ENCODE results near the gene HOXB13.

Gene HOXB13

DNA sequence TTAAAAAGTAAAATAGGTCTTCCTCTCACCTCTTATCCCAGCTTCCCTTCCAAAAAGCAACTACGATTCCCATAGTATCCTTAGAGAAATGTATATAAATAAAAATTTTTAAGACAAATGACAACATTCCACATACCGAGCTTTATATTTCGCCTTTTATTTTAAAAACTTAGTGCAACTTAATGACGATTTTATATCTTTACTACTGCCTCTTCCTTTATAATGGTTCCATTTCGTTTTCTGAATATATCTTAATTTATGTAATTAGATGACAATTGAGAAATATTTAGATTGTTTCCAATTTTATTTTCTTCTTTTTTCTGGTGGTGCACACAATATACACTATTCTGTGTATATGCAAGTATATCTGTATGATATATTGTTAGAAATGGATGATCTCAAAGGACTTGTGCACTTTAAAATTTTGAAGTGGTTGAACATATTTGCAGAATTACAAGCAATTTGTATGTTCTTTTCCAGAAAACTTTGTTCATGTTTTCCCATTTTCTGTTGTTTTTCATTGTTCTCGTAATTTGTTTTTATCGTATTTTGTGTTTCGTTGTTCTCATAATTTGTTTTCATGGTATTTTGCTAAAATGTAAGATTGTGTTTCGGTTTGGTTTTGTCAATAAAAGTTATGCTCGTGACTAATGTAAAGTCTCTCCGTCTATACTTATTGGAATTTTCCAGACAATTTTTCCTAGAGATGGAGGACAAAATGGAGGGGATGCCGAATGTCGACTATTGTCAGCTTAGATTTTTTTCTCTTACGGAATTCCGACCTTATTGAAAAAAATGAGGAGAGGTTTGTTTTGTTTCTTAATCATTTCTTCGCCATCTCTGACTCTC lies 20.4 kb upstream of the HOXB13 start:
- DNase-seq (ENCODE audit: low spot score), result no peak

DNA sequence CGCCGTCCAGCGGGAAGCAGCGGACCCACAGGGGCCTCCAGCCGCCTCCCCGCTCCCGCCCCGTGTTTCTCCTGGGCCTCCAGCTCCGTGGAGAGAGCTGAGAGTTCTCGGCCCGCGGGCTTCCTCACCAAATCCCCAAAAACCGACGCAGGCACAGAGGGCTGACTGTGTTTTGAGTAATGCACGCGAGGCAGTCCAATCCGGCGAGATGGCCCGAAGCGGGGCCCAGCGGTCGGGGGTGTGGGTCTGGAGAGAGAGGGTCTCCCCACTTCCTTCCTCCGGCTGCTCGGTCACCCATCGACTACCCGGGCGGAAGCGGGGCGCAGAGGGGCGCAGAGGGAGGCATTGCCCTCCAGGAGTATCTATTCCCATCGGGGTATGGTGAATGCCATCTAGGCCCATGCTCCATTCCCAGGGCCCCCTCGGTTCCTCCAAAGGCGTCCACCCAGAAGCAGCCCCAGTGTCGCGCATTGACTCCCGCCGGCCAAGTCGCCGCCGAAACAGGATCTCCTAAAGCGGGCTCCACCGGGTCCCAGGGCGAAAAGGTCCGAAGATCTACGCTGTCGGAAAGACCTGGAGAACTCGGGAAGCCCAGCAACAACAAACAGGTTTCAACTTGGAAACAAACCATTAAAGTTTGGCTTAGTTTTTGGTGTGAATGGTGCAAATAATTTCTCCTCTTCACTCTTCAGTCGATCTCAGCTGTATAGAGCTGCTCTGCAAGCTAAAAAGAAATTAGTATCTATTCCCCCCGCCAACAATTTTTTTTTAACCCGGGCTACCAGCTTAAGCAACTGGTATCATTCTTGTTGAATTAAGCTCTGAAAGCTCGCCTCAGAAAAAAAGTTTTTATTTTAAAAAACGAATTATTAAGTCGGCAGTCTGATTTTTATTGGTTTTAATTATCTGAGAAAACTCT lies 19.2 kb upstream of the HOXB13 start:
- no peak for DNase-seq (ENCODE audit: low spot score)

DNA sequence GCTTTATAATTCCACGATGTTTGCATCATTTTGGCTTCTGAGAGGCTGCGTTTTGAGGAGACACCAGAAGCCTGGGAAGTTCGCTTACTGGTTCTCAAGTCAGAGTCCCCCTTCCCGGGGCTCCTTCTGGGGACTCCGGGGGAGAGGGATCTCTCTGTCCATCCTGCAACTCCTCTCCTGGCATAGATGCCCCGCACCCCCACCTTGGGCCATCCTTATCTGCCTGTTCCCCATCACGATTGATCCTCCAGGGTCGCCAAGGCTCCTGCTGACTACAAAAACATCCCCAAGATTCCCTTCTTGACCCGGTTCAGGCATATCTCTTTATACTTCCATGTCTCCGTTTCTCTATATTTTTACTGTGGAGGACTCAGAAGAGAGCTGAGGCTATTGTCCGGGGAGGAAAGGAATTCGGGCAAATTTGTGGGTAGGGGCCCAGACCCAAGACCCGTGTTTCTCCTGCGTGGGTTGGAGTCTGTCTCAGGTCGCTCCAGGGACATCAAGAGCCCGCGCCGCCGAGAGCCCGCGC lies 18.4 kb upstream of the HOXB13 start:
- no peak for DNase-seq (ENCODE audit: low spot score)

DNA sequence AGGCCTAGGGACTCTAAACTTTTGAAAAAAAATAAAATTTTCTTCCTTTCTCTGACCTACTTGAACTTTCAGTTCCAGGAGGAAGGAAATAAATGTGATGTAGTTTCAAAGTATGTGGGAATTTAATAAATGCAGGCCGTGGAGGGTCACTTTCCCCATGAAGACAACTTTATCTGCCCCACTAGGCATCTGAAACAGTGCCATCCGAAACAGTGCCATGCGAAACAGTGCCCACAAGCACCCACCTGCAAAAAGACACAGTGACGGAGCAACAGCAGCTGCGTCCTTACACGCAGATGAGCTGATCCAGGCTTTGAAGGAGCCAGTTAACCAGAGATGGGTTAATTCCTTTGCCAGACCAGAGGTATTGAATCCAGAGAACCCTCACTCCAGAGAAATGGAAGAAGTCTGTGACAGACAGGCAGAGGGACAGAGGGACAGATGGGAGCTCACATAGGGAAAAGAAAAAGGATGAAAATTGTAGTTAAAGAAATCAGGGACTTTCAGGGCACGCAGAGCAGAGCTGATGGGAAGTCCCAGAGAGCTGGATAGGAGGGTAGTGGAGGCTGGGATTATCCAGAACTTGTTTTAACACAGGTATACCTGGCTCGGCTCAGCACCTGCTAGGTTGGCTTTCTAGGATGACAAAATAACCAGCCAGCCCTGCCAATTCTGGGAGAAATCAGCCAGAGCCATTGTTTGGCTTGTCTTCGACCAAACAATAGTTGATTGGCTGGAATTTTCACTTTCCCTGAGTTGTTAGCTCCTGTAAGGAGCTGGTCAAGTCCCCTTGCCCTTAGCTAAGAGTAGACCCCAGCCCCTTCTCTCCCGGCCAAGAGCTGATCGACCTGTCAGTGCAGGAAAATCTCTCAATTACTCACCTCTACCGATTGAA lies 17.1 kb upstream of the HOXB13 start:
- no peak for DNase-seq (ENCODE audit: low spot score)

DNA sequence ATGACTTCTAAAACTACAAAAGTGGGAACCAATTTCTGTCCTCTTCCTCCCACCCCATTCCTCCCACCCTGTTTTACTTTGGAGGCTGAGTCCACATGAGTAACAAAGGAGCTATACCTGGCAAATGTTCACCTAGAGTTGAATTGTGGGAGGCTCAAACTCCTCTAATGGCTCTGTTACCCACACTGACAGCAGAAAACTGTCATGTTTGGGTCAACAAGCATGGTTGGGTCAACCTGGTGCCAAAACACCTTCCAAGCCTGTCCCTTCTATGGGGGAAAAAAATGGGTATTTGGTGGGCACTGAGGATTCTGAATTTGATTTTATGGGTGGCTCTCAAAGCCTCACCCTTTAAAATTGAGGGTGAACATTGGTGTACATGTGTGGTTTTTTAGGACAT lies 12.0 kb upstream of the HOXB13 start:
- no peak for DNase-seq (ENCODE audit: low spot score)

DNA sequence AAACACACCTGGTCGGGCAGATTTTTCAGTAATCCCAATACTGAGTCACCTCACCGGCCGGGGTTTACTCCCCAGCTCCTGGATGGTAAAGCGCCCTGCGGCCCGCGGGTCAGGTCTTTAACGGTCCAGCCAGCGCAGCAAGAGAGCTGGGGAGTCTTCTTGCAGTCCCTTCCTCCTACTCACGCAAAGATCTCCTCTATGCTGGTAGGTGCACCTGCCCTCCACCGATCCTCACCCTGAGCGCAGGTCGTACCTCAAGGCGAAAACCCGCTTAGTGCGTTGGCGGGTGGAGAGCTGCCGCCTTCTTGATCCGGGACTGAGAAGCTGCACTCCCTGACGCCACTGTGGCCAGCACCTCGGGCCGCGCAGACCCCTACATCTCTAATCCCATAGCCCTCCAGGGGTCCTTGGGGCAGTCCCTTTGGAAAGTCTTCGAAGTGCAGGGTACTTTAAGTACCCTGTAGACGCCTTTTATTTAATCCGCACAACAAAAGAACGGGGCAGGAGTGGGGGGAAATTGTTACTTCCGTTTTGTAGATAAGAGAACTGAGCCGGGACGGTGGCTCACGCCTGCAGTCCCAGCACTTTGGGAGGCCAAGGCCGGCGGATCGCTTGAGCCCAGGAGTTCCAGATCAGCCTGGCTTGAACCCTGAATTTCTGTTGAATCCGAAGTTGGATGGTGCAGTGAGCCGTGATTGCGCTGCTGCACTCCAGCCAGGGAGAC lies 10.4 kb upstream of the HOXB13 start:
- DNase-seq (ENCODE audit: low spot score), result no peak

DNA sequence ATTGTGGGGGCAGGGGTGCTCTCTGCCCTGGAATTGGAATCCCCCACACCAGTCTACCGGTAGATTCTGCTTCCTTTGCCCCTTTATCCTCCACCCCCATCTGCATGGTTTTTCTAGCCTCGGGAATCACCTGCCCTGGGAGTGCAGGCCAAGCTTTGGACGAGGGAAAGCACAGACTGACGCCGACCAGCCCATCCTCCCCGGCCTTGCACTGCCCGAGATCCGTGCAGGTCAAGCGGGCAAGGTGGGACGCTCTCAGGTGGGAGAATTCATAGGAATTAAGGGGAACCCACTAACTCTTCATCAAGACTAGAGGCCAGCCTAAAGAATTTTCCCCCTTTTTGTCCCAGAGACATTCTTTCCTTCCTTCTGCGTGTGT lies 9.9 kb upstream of the HOXB13 start:
- DNase-seq (ENCODE audit: low spot score), result no peak

DNA sequence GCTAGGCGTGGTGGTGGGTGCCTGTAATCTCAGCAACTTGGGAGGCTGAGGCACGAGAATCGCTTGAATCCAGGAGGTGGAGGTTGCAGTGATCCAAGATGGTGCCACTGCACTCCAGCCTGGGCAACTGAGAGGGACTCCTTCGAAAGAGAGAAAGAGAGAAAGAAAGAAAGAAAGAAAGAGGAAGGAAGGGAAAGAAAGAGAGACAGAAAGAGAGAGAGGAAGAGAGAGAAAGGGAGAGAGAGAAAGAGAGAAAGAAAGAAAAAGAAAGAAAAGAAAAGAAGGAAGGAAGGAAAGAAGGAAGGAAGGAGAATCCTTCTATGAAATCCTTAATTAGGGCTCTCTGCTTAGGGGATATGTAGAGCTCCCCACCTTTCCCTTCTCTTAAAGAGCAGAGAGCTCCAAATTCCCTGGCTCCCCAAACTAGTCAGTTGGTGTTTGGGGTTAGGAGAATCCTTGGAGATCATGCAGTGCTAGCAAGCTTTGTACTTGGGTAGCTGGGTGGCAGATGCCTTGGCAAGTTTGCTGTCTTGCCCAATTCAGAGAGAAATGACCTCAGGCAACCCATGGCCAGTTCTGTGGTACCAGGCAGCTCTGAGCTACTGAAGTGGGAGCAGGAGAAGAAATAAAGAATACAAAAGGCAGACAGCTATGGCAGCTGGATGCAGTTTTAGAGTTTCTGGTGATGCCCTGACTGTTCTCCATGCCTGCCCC lies 8.9 kb upstream of the HOXB13 start:
- DNase-seq (ENCODE audit: low spot score), result no peak

DNA sequence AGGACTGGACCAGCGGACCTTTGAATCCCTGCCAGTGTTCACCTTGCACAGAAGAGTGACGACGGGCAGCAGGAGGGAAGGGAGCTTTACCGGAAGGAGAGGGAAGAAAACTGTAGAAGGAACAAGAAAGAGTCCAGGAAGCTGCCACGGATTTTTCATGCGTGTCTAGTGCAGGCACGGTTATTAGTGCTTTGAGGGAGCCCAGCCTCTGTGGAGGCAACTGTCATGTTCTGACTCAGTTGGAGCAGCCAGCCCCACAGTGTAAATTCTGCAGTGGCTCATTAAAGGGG lies 6.5 kb upstream of the HOXB13 start:
- no peak for DNase-seq (ENCODE audit: low spot score)

DNA sequence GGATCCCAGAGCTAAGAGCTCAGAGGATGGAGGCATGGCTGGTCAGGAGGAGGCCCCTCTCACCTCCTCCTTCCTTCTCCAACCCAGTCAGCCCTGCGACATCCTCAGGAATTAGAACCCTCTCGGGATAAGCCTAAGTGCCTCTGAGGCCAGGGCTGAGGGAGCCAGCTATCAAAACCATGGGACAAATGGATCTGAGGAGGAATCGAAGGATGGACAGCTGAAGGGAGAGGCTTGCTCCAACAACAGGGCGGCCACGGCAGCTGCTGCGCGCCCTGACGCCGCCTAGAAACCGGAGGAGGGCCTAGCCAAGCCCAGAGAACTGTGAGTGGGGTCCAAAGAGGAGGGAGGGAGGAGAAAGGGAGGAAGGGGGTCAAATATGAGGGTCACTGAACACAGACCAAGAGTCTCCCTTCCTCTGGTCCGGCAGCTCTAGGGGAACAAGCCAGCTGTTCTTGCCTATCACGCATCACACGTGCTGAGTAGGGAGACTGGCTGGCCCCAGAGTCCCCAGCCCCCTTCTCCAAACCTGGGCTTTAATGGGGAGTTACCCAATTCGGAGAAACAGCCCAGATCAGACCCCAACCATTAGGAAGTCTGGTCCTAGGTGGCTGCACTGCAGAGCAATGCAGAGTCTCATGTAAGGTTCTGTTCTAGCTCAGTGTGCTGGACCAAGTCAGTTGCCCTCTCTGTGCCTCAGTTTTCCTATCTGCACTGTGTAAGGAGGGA lies 5.9 kb upstream of the HOXB13 start:
- no peak for DNase-seq (ENCODE audit: low spot score)

DNA sequence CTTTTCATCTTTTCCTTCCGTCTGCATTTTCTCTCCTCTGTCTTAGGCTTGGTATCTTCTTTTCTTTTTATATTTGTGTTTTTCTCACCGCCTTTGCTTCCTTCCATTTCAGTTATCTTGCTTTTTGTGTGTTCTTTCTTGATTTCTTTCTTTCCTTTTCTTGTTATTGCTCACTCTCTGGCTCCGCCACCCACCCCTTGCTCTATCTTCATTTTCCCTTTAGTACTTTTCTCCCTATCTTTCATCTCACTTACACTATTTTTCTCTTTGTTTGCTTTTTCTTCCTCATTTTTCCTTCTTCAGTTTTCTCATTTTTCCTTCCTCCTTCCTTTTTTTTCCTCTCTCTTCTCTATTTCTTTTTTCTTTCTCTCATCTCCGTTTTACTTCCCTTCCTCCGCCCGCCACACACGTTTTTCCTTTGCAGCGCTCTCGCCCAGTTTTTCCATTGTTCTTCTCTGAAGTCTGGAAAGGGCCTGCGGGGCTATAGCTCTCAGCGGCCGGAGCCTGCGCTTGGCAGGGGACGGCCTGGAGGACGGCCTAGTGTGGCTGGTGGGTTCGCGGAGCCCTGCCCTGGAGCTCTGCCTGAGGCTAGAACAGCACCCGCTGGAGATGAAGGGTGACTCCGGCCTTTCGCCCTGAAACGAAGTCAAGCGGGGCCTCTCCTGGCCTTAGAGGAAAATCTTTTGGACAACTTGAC lies 5.2 kb upstream of the HOXB13 start:
- DNase-seq (ENCODE audit: low spot score), result no peak

DNA sequence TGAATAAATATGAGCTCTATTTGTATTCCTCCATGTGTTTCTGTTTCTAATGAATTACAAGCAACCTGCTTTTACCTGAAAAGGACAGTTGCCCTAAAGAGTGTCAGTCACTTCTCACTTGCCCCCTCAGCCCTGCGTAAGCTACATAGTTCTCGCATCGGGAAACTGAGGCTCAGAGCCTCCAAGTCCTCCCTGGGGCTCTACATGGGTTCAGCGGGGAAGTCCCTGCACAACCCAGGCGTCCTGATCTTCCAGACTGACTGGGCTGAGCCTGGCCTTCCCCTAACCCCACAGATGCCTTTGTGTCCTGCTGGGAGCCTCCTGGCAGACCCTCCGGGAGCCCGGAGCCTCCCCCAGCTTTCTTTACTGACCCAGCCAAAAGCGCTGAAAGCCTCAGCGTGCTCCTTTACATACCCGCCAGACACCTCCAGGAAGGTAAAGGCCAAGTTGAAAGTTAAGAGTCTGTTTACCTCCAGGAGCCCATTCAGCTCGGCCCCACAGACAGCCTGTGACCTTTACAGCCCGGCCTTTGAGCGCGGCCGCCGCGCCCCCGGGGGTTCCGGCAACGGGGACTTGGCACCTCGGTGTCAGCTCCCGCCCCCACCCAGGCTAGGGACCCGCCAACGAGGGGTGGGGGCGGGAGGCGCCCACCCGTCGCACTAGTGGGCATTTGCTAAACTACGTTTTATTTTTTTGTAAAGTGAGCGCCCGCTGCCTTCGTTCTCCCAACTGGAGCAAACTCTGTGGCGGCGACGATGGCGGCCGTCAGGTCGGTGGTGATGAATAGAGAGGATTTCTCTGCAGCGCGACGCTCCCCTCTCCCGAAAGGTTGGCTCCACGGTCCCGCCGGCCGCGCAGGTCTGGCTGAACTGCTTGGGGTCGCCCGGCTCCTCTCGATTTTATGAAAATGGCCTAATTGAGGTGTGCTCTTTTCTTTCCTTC lies 4.4 kb upstream of the HOXB13 start:
- no peak for DNase-seq (ENCODE audit: low spot score)

DNA sequence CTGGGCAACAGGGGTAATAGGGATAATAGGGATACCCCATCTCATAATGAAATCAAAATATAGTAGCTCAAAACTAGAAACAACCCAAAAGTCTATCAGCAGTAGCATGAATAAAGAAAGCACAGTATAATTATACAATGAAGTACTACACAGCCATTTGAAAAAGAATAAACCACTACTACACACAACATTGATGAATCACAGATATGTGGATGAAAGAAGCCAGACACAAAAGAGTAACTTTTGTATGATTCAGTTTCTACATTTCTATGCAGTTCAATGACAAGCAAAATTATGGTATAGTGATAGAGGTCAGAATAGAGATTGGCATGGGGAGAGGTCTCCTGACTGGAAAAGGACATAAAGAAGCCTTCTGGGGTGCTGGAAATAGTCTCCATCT lies 2.8 kb upstream of the HOXB13 start:
- DNase-seq (ENCODE audit: low spot score), result no peak

DNA sequence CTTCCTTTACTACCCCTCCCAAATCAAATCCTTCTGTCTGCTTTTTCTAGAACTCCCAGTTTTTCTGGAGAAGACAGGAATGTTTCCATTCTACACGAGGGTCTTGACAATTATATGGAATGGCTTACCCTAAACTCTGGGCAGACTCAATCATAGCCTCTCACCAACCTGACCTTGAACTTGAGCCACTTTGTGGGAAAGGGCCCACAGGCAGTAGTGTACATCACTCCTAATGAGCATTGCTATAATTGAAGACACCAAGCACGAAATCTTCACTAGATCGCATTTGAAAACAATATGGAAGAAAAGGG lies 1.6 kb upstream of the HOXB13 start:
- DNase-seq (ENCODE audit: low spot score), result no peak

DNA sequence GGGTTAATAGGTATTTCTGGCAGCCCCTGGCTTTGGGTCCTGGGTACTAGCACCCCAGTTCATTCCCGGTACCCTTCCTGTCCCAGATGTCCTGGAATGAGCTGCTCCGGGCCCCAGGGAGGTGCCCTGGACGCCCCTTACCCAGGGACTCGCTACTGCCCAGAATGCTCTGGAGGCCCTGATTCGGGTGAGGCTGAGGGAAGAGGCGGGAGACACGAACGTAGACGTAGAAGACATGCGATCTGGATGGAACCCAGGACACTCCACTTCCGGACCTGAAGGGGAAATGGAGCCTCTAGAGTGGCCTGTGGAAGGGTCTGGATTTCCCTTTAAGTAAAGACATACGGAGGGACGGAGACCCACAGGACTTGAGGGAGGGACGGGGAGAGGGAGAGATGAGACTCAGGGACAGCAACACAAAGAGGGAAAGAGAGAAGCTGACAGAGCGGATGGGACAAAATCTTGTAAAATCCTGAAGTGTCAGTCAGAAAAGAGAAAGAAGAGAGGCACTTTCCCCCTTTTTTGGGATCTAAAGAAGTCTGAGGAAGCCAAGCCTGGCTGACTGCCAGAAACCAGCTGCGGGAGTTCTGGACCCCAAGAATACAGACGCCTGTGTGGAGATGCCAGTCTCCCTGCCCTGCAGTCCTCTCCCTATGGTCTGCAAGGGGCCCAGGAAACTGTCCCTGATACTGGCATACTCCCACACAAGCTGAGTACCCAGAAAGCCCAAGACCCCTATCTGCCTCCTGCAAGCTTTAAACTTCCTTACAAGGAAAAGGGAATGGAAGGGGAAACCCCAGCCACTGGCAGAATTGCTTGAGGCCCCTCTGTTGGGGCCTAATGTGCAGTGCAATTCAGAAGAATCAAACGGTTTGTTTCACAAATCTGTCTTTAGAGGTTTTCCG lies 1.0 kb upstream of the HOXB13 start:
- DNase-seq (ENCODE audit: low spot score), result no peak

DNA sequence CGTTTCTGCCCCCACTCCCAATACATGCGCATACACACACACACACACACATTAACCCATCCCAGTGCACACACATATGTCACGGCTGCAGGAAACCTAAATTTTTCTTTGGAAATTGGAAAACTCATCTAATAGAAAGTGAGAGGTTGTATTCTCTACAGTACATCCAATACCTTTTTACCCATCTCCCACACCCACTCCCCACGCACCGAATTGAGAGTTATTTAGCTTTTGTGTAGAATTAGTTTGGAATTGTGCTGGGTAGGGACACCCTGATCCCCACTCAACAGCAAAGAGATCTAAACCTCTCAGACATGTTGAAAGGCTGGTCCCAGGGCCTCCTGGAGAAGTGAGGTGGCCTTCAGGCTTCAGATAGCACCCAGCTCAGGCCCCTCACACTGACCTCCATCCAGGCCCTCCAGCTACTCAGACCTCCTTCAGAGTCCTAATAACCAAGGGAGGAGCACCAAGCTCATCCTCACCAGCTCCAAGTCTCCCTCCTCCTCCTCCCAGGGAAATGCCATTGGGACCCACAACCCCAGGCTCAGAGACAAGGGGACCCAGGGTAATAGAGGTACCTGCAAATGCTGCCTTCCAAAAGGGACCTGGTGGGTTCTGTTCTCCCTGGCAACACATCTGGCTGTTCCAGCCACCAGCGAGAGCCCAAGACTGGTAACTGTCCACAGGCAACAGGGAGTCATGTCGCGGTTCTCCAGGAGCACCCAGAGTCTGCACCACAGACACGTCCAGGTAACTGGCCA lies 955 bp downstream of the HOXB13 start:
- no peak for DNase-seq (ENCODE audit: low spot score)

Data from SK-N-DZ (cell line).